ENCODE results near the gene ZC2HC1B. TPM values are rescaled to one million over a fixed set of nuclear protein-coding genes. Genes with fewer than 3 reads are reported as not detected.

ZC2HC1B gene
- total RNA-seq, 1 donor from 2014 or later, result not detected

DNA sequence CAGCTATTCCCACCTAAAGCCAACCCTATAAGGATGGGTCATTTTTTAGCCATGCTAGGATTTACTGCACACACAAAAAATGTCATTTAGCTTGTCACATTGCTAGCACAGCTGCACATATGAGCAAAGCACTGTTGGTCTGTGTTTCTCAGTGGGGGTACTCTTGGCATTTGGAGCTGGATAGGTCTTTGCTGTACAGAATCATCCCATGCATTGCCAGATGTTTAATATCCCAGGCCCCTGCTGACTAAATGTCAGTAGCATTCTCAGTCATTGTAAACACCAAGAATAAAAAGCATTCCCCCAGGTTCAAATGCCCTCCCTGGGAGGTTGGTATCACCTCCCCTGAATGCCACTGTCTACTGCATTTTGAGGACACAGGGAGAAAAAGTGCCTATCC, 35.7 kb upstream of the ZC2HC1B start:
- TF ChIP-seq, protein P1, sequence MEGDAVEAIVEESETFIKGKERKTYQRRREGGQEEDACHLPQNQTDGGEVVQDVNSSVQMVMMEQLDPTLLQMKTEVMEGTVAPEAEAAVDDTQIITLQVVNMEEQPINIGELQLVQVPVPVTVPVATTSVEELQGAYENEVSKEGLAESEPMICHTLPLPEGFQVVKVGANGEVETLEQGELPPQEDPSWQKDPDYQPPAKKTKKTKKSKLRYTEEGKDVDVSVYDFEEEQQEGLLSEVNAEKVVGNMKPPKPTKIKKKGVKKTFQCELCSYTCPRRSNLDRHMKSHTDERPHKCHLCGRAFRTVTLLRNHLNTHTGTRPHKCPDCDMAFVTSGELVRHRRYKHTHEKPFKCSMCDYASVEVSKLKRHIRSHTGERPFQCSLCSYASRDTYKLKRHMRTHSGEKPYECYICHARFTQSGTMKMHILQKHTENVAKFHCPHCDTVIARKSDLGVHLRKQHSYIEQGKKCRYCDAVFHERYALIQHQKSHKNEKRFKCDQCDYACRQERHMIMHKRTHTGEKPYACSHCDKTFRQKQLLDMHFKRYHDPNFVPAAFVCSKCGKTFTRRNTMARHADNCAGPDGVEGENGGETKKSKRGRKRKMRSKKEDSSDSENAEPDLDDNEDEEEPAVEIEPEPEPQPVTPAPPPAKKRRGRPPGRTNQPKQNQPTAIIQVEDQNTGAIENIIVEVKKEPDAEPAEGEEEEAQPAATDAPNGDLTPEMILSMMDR (IDR thresholded peaks at IDR 0.05), result no peak
- no peak overlapping the region for H3K4me3 Mint-ChIP-seq (ENCODE audit: unreplicated experiment)
- H3K27ac Mint-ChIP-seq (ENCODE audit: unreplicated experiment), result no peak overlapping the region
- DNase-seq (ENCODE audit: low spot score), result no peak
- peaks cover 12% of the 10 kb centered on the region for H3K4me1 Mint-ChIP-seq (ENCODE audit: low read depth)
- peaks cover 11% of the 10 kb centered on the region for H3K36me3 Mint-ChIP-seq (ENCODE audit: low read depth)
- H3K27me3 Mint-ChIP-seq (ENCODE audit: low read depth), result no peaks in the 10 kb centered on the region
- H3K9me3 Mint-ChIP-seq (ENCODE audit: low read depth), result no peaks in the 10 kb centered on the region

DNA sequence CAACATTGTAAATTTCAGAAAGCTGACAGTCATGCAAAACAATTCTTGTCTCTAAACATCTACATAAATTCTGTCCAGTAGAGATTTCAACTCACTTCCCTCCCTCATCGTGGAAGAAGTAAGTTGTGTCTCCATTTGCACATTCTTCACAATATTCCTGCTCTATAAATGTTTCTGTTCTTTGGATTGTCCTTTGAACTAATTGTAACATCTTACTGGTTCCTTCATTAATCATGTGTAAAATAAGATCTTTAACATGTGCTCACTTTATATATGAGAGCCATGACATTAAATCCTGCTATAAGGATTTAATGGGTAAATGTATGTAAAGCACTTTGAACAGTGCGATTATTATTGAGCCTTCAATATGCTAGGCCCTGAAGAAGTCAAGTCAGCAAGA, 28.1 kb upstream of the ZC2HC1B start:
- Mint-ChIP-seq H3K27ac (ENCODE audit: unreplicated experiment) (no peak overlapping the region), H3K27me3 (ENCODE audit: low read depth) (no peaks in the 10 kb centered on the region), H3K4me1 (ENCODE audit: low read depth) (no peaks in the 10 kb centered on the region), H3K4me3 (ENCODE audit: unreplicated experiment) (no peak overlapping the region), H3K36me3 (ENCODE audit: low read depth) (peaks cover 4% of the 10 kb centered on the region), H3K9me3 (ENCODE audit: low read depth) (no peaks in the 10 kb centered on the region)
- TF ChIP-seq, protein P1 (IDR thresholded peaks at IDR 0.05), result no peak
- DNase-seq (ENCODE audit: low spot score), result no peak

DNA sequence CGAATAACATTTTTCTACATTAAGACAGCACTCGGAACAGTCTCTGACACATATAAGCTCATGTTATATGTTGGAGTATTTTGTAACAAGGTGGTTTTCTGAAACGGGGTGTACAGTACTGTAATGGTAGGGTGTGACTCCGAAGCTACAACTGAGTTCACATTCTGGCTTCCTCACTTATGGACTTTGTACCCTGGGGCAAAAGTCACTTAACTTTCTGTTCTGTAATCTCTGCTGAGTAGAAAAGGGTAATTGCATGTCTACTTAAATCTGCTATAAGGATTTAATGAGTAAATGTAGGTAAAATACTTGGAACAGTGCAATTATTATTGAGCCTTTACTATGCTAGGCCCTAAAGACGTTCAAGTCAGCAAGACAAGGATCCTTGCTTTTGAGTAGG, 25.9 kb upstream of the ZC2HC1B start:
- DNase-seq (ENCODE audit: low spot score), result no peak
- Mint-ChIP-seq H3K36me3 (ENCODE audit: low read depth) (no peaks in the 10 kb centered on the region), H3K4me3 (ENCODE audit: unreplicated experiment) (no peak overlapping the region), H3K27me3 (ENCODE audit: low read depth) (no peaks in the 10 kb centered on the region), H3K9me3 (ENCODE audit: low read depth) (no peaks in the 10 kb centered on the region), H3K4me1 (ENCODE audit: low read depth) (peaks cover 6% of the 10 kb centered on the region), H3K27ac (ENCODE audit: unreplicated experiment) (no peak overlapping the region)
- TF ChIP-seq, protein P1 (IDR thresholded peaks at IDR 0.05), result no peak

DNA sequence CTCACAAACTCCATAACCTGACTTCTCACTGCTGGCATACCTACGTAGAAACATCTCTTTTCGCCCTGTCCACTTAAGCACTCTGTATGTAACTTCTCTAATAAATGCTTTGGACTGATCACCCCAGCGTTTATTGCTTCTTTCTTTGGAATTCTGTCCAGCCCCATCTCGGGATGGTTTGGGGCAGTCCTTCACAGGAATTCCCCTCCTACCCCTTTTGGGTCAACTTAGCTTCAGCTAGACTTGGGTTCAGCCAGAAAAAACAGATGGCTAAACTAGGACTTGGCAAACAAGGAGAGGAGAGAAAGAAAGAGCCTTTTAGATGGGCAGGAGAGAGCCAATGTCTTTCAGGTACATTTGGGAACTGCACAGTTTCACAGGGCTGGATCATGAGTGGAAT, 25.1 kb upstream of the ZC2HC1B start:
- Mint-ChIP-seq H3K27me3 (ENCODE audit: low read depth) (no peaks in the 10 kb centered on the region), H3K27ac (ENCODE audit: unreplicated experiment) (no peak overlapping the region), H3K36me3 (ENCODE audit: low read depth) (no peaks in the 10 kb centered on the region), H3K9me3 (ENCODE audit: low read depth) (no peaks in the 10 kb centered on the region), H3K4me3 (ENCODE audit: unreplicated experiment) (no peak overlapping the region), H3K4me1 (ENCODE audit: low read depth) (peaks cover 12% of the 10 kb centered on the region)
- TF ChIP-seq, protein P1 (IDR thresholded peaks at IDR 0.05), result no peak
- no peak for DNase-seq (ENCODE audit: low spot score)

DNA sequence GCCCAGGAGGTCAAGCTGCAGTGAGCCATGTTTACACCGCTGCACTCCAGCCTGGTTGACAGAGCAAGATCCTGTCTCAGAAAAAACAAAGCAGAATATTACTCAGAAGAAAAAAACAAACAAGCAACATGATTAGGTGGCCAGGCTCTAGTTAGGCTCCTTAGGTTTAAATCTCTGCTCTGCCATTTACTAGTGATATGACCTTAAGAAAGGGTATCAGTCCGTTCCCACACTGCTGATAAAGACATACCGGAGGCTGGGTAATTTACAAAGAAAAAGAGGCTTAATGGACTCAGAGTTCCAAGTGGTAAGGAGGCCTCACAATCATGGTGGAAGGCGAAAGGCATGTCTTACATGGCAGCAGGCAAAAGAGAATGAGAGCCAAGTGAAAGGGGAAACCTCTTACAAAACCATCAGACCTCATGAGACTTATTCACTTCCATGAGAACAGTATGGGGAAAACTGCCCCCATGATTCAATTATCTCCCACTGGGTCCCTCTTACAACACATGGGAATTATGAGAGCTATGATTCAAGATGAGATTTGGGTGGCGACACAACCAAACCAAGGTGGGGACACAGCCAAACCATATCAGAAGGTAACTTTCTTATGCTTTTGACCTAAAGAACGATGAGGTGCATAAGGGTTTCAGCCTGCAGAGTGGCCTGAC, 23.5 kb upstream of the ZC2HC1B start:
- DNase-seq (ENCODE audit: low spot score), result no peak
- no peaks in the 10 kb centered on the region for H3K9me3 Mint-ChIP-seq (ENCODE audit: low read depth)
- TF ChIP-seq, protein P1 (IDR thresholded peaks at IDR 0.05), result no peak
- H3K4me3 Mint-ChIP-seq (ENCODE audit: unreplicated experiment), result no peak overlapping the region
- H3K4me1 Mint-ChIP-seq (ENCODE audit: low read depth), result peaks cover 18% of the 10 kb centered on the region
- H3K27me3 Mint-ChIP-seq (ENCODE audit: low read depth), result no peaks in the 10 kb centered on the region
- H3K27ac Mint-ChIP-seq (ENCODE audit: unreplicated experiment), result no peak overlapping the region
- H3K36me3 Mint-ChIP-seq (ENCODE audit: low read depth), result no peaks in the 10 kb centered on the region

Measured in chondrocyte (in vitro differentiated cells).